Astrocyte (in vitro differentiated cells and primary cell): ENCODE results near the gene NRSN1. TPM values are rescaled to one million over a fixed set of nuclear protein-coding genes. Genes with fewer than 3 reads are reported as not detected.

Experiments
- DNase-seq: peaks from one replicate; pipeline ENCODE4 v3.0.0-alpha.2; 2010; ENCODE audit warnings: low read depth
- FAIRE-seq: peaks from 2 replicates; lab custom pipeline; 2011; peaks lifted over from hg19 to GRCh38; lab: Jason Lieb, UNC
- H2AFZ ChIP-seq: 2 replicates; pipeline ENCODE4 v1.6.0; 2012; ENCODE audit warnings: low read depth, low read length, inconsistent platforms
- H3K27ac ChIP-seq: 2 replicates; pipeline ENCODE4 v1.5.1; 2011; ENCODE audit warnings: low read depth, low read length, inconsistent platforms
- H3K27me3 ChIP-seq: 2 replicates; pipeline ENCODE4 v1.6.0; 2011; ENCODE audit warnings: low read length, inconsistent platforms; ENCODE audit not compliant: insufficient read depth
- H3K36me3 ChIP-seq: 2 replicates; pipeline ENCODE4 v1.5.1; 2011; ENCODE audit warnings: low read length, inconsistent platforms; ENCODE audit not compliant: insufficient read depth
- H3K4me1 ChIP-seq: 2 replicates; pipeline ENCODE4 v1.5.1; 2011; ENCODE audit warnings: low read length, inconsistent platforms; ENCODE audit not compliant: insufficient read depth
- H3K4me2 ChIP-seq: 2 replicates; pipeline ENCODE4 v1.6.0; 2012; ENCODE audit warnings: low read length, inconsistent platforms
- H3K4me3 ChIP-seq: 2 replicates; pipeline ENCODE4 v1.5.1; 2011; ENCODE audit warnings: low read depth, mild to moderate bottlenecking, low read length, inconsistent platforms; ENCODE audit not compliant: insufficient read depth
- H3K79me2 ChIP-seq: 2 replicates; pipeline ENCODE4 v1.6.0; 2012; ENCODE audit warnings: mild to moderate bottlenecking, low read length, inconsistent platforms; ENCODE audit not compliant: insufficient read depth
- H3K9ac ChIP-seq: 2 replicates; pipeline ENCODE4 v1.6.0; 2012; ENCODE audit warnings: mild to moderate bottlenecking, low read length, inconsistent platforms
- H3K9me3 ChIP-seq: 2 replicates; pipeline ENCODE4 v1.5.1; 2012; ENCODE audit warnings: low read depth, mild to moderate bottlenecking, low read length, inconsistent platforms; ENCODE audit not compliant: insufficient read depth
- H4K20me1 ChIP-seq: 2 replicates; pipeline ENCODE4 v1.6.0; 2012; ENCODE audit warnings: low read length, inconsistent platforms; ENCODE audit not compliant: insufficient read depth
- H3K27ac Mint-ChIP-seq: one replicate; pipeline ENCODE4 v1.8.0; 2021; ENCODE audit warnings: mild to moderate bottlenecking, mixed read lengths; ENCODE audit not compliant: unreplicated experiment
- H3K27me3 Mint-ChIP-seq: one replicate; pipeline ENCODE4 v1.8.0; 2021; ENCODE audit warnings: low read depth, mixed read lengths; ENCODE audit not compliant: unreplicated experiment
- H3K36me3 Mint-ChIP-seq: one replicate; pipeline ENCODE4 v1.8.0; 2021; ENCODE audit warnings: low read depth, mixed read lengths; ENCODE audit not compliant: unreplicated experiment
- H3K4me1 Mint-ChIP-seq: one replicate; pipeline ENCODE4 v1.8.0; 2021; ENCODE audit warnings: low read depth, mixed read lengths; ENCODE audit not compliant: unreplicated experiment
- H3K4me3 Mint-ChIP-seq: one replicate; pipeline ENCODE4 v1.8.0; 2021; ENCODE audit warnings: mild to moderate bottlenecking, moderate library complexity, mixed read lengths; ENCODE audit not compliant: unreplicated experiment
- H3K9me3 Mint-ChIP-seq: one replicate; pipeline ENCODE4 v1.8.0; 2021; ENCODE audit warnings: mild to moderate bottlenecking, mixed read lengths; ENCODE audit not compliant: unreplicated experiment
- EZH2 ChIP-seq: IDR thresholded peaks from 2 replicates; pipeline ENCODE4 v1.6.1; 2012; ENCODE audit warnings: mild to moderate bottlenecking, low read length, inconsistent platforms; ENCODE audit not compliant: insufficient read depth
- total RNA-seq: library from RNA; stranded (reverse); gene quantifications from 2 replicates; pipeline ENCODE4 v1.2.1, GENCODE V29; 2021
- TF ChIP-seq, protein P1 (sequence below): IDR thresholded peaks from 2 replicates; pipeline ENCODE4 v1.5.1; 2011; ENCODE audit warnings: low read depth, mild to moderate bottlenecking, inconsistent platforms, low read length, moderate library complexity; ENCODE audit not compliant: insufficient read depth

The NRSN1 gene
- total RNA-seq, 1 donor from 2014 or later: not detected

DNA sequence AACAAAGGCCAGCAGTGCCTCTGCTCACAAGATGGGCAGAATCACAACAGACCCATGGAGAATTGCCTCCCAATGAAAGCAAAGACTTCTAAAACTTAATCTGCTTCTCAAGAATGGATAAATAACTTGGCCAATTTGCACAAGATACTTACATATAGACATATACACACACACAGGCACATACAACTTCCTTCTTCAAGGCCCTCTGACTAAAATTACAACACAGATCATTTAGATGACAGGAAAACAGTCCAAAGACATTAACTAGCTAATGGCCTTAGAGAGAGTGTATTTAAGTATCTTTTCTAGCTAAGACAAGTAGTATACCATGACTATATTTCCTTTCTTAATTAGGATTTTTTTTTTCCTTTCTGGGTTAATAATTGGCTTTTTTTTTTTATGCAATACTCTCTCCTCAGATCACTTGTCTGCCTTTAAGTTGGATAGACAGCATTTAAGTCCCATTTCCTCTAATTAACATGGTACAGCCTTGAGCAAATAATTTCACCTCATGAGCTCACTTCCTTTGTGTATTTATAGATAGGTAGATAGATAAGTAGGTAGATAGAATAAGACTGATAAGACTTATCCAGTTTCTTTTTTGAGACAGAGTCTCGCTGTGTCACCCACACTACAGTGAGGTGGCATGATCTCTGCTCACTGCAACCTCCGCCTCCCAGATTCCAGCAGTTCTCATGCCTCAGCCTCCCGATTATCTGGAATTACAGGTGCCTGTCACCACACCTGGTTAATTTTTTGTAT lies 70.0 kb downstream of the NRSN1 start:
- Histone ChIP-seq H3K4me1 (no peaks in the 10 kb centered on the region), H3K36me3 (no peaks in the 10 kb centered on the region), H4K20me1 (no peaks in the 10 kb centered on the region), H3K9ac (no peak overlapping the region), H3K27ac (no peak overlapping the region), H3K27me3 (no peaks in the 10 kb centered on the region), H2AFZ (no peak overlapping the region), H3K9me3 (no peaks in the 10 kb centered on the region), H3K4me2 (no peak overlapping the region), H3K79me2 (no peaks in the 10 kb centered on the region), H3K4me3 (no peak overlapping the region)
- Mint-ChIP-seq H3K27me3 (no peaks in the 10 kb centered on the region), H3K4me1 (no peaks in the 10 kb centered on the region), H3K27ac (no peak overlapping the region), H3K36me3 (no peaks in the 10 kb centered on the region), H3K4me3 (no peak overlapping the region), H3K9me3 (peaks cover 4% of the 10 kb centered on the region)
- FAIRE-seq: no peak
- TF ChIP-seq, protein P1, sequence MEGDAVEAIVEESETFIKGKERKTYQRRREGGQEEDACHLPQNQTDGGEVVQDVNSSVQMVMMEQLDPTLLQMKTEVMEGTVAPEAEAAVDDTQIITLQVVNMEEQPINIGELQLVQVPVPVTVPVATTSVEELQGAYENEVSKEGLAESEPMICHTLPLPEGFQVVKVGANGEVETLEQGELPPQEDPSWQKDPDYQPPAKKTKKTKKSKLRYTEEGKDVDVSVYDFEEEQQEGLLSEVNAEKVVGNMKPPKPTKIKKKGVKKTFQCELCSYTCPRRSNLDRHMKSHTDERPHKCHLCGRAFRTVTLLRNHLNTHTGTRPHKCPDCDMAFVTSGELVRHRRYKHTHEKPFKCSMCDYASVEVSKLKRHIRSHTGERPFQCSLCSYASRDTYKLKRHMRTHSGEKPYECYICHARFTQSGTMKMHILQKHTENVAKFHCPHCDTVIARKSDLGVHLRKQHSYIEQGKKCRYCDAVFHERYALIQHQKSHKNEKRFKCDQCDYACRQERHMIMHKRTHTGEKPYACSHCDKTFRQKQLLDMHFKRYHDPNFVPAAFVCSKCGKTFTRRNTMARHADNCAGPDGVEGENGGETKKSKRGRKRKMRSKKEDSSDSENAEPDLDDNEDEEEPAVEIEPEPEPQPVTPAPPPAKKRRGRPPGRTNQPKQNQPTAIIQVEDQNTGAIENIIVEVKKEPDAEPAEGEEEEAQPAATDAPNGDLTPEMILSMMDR: no peak
- no peak for TF ChIP-seq EZH2
- DNase-seq: no peak

Other genes with a start within 250 kb of the NRSN1 start
- gene DCDC2, start 231.8 kb downstream of the NRSN1 start, total RNA-seq: 3.2 and 4.5 TPM in 2 replicates